Fibroblast of skin of left biceps (primary cell): ENCODE measurements around the gene MYCL.

Source experiments
- DNase-seq, 2 experiments: peaks; one replicate each; pipeline ENCODE4 v3.0.0-alpha.2; 2013; ENCODE audit warnings: low read depth in 2 of 2

The MYCL gene

GRCh38 chr1:39901714-39902459 is at the start of gene MYCL:
Gene MYCL, minus strand, starts transcription at chr1:39901917. Its CDS starts 483 bp downstream, at chr1:39901434.
- no peak for DNase-seq

- no peak for DNase-seq
These were observed 48.2 kb upstream of the MYCL start for GRCh38 chr1:39949891-39950290.

- no peak for DNase-seq
These were observed 45.5 kb upstream of the MYCL start for GRCh38 chr1:39947260-39947659.

GRCh38 chr1:39946216-39946615 is 44.5 kb upstream of the MYCL start:
- DNase-seq = no peak

- DNase-seq = no peak
These were observed 42.8 kb upstream of the MYCL start for GRCh38 chr1:39944410-39945112.

GRCh38 chr1:39943471-39944290 is 42.0 kb upstream of the MYCL start:
- DNase-seq = no peak

GRCh38 chr1:39940980-39941871 is 39.5 kb upstream of the MYCL start:
- no peak for DNase-seq

- no peak for DNase-seq
These were observed 38.5 kb upstream of the MYCL start for GRCh38 chr1:39940253-39940652.

GRCh38 chr1:39938856-39939255 is 37.1 kb upstream of the MYCL start:
- no peak for DNase-seq

GRCh38 chr1:39936724-39937491 is 35.2 kb upstream of the MYCL start:
- DNase-seq = no peak

GRCh38 chr1:39933956-39934941 is 32.5 kb upstream of the MYCL start:
- peak; percentile 83 to 84 for DNase-seq

GRCh38 chr1:39928809-39929587 is 27.3 kb upstream of the MYCL start:
- no peak for DNase-seq

- no peak for DNase-seq
These were observed 25.8 kb upstream of the MYCL start for GRCh38 chr1:39927538-39927937.

- no peak for DNase-seq
These were observed 25.1 kb upstream of the MYCL start for GRCh38 chr1:39926820-39927219.

GRCh38 chr1:39926343-39926793 is 24.7 kb upstream of the MYCL start:
- DNase-seq = no peak

- DNase-seq = no peak
These were observed 24.1 kb upstream of the MYCL start for GRCh38 chr1:39925721-39926342.

- DNase-seq = no peak
These were observed 20.6 kb upstream of the MYCL start for GRCh38 chr1:39922251-39922688.

- no peak for DNase-seq
These were observed 17.8 kb upstream of the MYCL start for GRCh38 chr1:39919545-39919944.
